Upper lobe of left lung (tissue), 4 donors: ENCODE results near the gene TUBB1.

ENCODE experiments used
- CTCF ChIP-seq, 6 experiments: fragments of 450-650 bp in 4 of 6; fragments of 200-600 bp in 2 of 6; sonication (generic) in 2 of 6; IDR thresholded peaks; one replicate each; pipeline ENCODE4 v1.5.1; 2016 to 2019; ENCODE audit warnings: antibody characterized with exemption in 6 of 6
- POLR2AphosphoS5 ChIP-seq, 2 donors: sonication (generic); formaldehyde crosslinking; IDR thresholded peaks; one replicate each; pipeline ENCODE4 v1.5.1; 2017; ENCODE audit warnings: antibody characterized with exemption in 2 of 2

GRCh38 chr20:59016795-59017492 is 2.3 kb upstream of the TUBB1 start:
- TF ChIP-seq CTCF (IDR thresholded peaks at IDR 0.05), result no peak
- no peak for TF ChIP-seq POLR2AphosphoS5 (IDR thresholded peaks at IDR 0.05)
